A204.1 (cell line): ENCODE results near the gene EHMT2.

Experiments used
- FAIRE-seq: peaks from 2 replicates; lab custom pipeline; 2012; peaks lifted over from hg19 to GRCh38; lab: Jason Lieb, UNC

The EHMT2 gene

DNA sequence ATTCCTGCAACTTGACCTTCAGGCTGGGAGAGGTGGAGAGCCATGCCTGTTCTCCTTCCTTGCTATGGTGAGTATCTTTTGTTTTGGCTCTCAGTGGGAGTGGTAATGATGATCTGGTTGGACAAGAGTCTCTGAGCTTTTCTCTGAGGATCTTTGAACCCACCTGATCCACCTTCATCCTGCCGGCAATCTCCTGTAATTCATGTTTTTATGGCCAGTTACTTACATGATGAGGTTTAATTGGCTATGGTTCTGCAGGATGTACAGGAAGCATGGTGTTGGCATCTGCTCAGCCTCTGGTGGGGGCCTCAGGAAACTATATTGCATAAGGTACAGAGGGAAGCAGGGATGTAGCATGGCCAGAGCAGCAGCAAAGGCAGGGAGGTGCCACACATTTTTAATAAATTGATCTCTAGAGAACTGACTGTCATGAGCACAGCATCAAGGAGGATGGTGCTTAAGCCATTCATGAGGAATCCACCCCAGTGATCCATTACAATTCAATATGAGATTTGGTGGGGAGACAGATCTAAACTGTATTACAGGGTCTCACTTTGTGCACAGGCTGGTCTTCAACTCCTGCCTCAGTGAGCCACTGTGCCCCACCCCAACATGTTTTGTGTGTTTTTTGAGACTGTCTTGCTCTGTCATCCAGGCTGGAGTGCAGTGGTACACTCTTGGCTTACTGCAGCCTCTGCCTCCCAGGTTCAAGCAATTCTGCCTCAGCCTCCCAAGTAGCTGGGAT is 60.0 kb downstream of the EHMT2 start:
- no peak for FAIRE-seq

DNA sequence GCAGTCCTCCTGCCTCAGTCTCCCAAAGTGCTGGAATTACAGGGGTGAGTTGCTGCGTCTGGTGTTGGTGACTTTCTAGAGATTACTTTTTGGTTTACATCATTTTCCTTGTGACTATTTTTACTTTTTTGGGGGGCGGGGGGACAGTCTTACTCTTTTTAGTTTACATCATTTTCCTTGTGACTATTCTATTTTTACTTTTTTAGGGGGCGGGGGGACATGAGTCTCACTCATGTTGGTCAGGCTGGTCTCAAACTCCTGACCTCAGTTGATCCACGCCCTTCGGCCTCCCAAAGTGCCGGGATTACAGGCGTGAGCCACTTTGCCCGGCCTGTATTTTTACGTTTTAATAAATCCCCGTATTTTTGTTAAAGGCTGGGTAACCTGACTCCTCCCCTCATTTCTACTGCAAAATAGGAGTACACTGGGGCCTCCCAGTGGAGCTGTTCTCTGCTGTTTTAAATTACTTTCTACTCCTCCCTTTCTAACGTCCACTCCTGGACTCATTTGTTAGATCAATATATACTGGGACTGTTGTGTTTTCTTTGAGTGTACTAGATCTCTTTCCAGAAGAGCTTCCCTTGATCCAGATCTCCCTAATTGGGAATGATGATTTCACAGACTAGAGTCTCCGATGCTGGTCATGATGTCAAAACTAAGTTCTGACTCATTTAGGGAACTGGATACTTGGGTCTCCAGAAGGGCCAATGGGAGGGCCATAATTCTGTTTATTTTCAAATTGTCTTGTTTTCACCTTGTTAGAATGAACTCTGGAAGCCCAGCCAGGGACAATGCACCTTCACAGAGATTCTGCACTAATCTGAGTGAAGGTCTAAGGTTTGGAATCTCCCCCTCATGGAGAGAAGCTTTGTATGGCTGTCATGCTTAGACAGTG is 60.8 kb downstream of the EHMT2 start:
- no peak for FAIRE-seq

DNA sequence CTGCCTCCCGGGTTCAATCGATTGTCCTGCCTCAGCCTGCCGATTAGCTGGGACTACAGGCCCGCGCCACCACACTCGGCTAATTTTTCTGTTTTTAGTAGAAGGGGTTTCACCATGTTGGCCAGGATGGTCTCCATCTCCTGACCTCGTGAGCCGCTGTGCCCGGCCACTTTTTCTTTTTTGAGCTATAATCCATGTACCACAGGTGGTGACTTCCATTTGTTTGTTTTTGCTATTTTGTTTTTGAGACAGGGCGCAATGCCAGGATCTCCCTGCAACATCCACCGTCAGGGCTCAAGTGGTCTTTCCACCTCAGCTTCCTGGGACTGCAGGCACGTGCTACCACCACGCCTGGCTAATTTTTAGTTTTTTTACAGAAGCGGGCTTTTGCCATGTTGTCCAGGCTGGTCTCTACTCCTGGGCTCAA is 61.4 kb downstream of the EHMT2 start:
- FAIRE-seq = no peak

DNA sequence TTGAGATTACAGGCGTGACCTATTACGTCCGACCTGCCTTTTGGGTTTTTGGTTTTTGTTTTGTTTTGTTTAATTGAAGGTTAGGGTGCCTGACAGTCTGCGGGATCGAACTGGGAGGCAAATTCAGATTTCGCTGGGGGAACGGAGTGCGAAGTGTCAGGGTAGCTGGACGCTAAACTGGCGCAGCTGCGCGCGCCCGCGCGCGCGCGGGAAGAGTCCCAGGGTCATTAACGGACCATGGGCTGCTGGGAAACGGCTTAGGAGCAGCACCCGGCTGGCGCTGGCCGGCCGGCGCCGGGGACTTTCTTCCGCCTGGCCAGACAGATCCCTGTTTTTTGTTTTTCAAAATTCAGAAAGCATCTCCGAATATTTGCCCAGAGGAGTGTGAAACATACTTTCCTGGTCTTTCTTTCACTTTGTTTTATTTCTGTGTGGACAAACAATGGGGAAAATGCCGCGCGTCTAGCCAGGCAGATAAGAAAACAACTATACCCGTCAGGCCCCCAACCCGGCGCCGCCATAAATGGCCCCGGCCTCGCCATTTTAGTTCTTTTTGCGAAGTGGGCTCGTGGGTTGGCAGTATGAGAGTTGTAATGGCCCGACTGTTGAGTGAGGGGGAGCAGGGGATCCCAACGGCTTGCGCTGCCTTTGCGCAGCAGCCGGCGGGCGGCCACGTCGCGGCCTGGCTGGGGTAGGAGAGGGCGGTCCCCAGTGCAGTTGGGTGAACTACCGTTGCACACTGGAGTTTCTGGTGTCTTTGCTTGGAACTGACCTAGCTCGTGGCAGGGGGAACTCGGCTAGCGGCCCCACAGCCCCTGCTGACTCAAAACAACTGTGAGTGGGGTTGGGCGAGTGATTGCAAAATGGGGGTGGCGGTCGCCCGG is 62.9 kb downstream of the EHMT2 start:
- FAIRE-seq = peak; percentile 60

DNA sequence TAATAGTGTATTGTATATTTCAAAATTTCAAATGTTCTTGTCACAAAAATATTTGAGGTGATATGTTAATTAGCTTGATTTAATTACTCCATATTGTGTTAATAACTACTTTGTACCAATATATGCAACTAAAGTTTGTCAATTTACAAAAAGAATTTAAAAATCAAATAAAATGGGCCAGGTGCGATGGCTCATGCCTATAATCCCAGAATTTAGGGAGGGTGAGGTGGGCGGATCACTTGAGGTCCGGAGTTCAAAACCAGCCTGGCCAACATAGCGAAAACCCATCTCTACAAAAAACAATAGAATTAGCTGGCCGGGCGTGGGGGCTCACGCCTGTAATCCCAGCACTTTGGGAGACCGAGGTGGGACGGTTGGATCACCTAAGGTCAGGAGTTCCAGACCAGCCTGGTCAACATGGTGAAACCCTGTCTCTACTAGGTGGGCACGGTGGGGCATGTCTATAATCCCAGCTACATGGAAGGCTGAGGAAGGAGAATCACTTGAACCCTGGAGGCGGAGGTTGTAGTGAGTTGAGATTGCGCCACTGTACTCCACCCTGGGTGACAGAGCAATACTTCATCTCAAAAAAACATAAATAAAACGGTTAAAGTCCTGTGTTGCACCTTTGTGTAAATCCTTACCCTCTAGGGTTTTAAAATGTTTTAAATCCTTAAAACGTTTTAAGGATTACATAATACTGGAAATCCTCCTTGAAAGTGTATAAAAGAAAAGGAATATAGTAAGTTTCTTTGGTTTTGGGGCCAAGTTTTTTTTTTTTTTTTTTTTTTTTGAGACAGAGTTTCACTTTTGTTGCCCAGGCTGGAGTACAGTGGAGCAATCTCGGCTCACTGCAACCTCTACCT is 65.9 kb downstream of the EHMT2 start:
- FAIRE-seq = no peak

DNA sequence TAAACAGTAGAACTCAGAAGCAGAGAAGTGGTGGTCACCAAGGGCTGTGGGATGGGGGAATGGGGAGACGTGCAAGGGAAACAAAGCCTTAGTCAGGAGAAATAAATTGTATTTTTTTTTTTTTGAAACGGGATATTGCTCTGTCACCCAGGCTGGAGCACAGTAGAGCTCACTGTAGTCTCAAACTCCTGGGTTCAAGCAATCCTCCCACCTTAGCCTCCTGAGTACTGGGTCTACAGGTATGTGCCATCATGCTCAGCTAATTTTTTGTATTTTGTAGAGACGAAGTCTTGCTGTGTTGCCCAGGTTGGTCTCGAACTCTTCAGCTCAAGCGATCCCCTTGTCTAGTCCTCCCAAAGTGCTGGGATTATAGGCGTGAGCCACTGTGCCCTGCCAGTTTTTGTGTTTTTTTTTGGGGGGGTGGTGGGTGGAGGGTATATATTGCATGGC is 66.6 kb downstream of the EHMT2 start:
- no peak for FAIRE-seq
